ENCODE data around the gene KRTAP5-3.
A peak's percentile ranks its signal among the peaks of the same experiment; 100 is the strongest.

KRTAP5-3 gene

DNA sequence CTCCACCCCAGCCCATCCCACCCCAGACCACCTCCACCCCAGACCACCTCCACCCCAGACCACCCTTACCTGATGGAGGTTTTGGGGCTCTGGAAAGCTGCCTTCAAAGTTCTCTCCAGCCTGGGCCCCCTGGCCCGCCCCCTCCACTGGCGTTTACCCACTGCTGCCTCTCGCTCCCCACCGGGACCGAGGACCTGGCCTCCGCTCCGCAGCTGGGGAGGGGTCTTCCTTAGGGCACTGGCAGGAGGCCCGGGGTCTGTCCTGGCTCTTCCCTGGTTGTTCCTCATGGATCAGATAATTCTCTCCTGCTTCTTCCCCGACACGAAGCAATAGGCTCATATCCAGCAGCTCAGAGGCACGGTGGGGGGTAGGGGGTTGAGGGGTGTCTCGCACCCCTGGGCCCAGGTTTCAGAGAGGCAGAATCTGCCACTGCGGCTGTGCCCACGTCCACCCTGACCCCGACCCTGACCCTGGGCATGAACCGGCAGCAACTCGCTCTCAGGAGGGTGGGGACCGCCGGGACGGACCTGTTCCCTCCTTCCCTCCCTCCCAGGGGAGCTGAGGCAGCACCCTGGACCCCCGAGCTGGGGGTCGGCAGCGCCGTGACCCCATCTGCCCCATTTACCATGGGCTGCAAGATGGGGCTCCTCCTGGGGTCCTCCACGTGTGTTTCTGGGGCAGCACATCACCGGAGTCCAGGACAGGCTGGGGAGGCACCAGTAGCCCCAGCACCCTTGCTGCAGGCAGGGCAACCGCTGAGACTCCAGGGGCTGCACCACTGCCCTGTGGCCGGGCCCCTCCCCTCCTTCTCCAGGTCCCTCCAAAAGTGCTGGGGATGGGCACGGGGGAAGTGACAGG lies 34.3 kb upstream of the KRTAP5-3 start:
- DNase-seq (ENCODE audit: low spot score), result no peak

- DNase-seq (ENCODE audit: low spot score), result no peak
These were observed 32.8 kb upstream of the KRTAP5-3 start for GRCh38 chr11:1641096-1641495.

DNA sequence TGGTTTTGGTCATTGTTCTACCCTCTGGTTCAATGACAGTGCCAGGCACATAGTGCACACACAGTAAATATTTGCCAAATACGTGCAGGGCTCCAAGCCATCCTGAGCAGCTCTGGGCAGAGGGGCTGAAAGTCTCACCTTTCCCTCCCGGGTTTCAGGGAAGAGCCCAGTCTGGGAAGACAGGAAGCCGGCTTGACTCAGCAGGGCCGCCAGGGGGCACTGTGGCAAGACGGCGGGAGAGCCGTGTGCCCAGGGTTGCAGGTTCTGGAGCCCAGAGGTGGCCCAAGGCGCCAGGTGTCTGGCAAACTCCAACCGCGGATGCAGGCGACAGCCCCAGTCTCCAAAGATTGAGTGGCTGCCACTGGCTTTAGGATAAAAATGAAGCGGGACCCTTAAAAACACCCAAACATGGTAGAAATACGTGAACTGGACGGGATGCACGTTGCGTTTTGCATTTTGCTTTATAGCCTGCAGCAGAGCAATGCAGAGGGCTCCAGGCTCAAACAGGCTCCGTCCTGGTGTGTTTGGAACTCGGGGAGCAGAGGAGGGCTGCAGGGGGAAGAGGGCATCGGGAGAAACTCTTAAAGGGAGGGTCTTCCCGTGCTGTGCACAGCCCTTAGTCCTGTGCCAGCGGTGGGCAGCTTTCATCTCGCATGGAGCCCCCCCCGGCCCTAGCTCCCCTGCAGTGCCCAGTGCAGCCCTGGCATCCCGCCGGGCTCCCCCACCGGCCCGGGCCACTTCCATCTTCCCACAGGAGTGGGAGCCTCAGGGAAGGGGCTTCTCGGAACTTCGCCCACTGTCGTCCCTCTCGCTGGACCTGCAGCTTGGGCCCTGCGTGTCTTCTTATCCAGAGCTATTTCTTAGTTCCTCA lies 32.0 kb upstream of the KRTAP5-3 start:
- peak; percentile 55 for DNase-seq (ENCODE audit: low spot score)

DNA sequence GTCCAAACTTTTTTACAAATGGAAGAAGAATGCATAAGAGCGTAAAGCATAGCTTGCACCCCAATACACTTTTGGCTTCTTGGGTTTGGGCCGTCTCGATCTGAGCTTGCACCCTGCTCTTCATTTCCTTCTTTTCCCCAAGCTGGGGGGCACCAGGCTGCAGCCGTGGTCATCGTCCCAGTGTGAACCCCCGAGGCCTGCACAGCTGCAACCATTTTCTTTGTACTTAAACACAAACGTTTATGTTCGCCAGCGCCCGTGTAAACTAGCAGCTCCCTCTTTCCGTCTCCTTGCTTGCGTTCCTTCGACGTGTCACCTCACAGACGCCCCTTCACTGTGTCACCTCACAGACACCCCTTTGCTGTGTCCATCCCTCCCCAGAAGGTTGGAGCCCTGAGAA lies 31.4 kb upstream of the KRTAP5-3 start:
- DNase-seq (ENCODE audit: low spot score), result no peak

DNA sequence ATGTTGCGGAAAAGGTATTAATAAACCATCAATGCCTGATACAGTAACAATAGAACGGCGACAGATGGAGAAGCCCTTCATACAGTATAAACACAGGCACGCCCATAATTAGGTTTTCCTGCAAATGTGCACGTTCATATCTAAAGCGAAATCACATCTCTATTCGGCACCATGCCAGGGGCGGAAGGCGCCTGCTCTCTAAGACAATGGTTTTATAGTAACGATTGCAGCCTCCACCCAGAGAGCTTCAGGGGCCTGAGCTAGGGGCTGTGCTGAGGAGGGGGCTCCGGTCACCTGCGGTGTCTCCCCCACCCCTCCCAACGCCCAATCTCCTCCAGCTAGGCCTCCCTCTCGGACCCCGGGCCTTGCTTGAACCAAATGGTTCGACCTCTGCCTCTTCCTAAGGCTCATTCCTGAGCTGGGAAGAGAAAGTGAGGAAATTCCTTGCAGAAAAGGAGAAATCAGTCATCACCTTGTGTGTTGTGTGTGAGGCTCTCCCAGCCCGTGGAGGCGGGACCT lies 30.9 kb upstream of the KRTAP5-3 start:
- no peak for DNase-seq (ENCODE audit: low spot score)

DNA sequence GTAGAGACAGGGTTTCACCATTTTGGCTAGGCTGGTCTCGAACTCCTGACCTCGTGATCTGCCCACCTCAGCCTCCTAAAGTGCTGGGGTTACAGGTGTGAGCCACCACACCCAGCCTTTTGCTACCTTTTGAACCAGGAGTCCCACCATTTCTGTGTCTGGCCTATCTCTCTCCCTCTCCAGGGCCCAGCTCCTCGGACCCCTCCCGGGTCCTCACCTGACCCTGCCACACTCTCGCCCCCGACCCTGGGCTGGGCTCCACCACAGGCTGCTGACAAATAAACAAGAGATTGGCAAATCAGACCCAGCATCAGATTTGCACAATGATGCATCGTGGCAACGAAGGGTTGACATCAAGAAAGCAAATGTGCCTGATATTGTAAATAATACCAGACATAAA lies 30.1 kb upstream of the KRTAP5-3 start:
- no peak for DNase-seq (ENCODE audit: low spot score)

DNA sequence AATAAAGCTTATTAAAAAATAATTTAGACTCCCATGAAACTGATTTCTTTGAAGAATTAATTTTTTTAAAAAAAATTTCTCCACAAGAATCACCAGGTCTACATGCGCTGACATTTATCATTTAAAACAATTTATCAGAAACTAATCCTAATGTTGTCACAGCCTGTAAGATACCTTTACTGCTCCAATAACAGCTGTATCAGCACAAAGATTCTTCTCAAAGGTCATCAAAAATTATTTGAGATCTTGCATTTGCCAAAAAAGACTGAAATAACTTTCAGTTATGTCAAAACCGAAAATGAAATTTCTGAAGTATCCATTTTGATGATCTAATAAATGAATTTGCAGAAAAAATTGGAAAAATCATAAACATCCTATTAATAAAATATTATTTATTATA lies 29.4 kb upstream of the KRTAP5-3 start:
- DNase-seq (ENCODE audit: low spot score), result no peak

DNA sequence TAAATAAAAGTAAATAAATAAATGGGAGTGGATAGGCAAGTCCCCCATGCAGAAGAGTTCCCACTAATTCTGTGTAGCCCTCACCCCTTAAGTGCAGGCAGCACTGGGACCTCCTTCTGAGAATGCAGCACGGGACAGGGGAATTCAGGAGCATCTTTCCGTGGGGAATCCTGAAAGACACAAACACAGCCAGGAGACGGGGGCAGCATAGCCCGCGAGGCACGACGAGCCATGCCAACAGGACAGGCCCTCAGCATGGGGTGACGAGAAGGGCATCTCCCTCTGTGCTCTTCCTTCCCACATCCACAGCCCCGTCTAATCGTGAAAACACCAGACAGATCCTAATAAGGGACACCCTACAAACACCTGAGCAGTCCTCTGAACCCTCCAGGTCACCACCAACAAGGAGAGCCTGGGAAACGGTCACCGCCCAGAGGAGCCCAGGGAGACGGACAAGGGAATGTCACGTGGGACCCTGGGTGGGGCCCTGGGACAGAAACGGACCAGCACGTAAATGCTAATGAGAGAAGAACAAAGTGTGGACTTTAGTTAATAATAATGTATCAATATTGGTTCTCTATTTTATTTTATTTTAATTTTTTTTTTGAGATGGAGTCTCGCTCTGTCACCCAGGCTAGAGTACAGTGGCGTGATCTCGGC lies 28.2 kb upstream of the KRTAP5-3 start:
- no peak for DNase-seq (ENCODE audit: low spot score)

DNA sequence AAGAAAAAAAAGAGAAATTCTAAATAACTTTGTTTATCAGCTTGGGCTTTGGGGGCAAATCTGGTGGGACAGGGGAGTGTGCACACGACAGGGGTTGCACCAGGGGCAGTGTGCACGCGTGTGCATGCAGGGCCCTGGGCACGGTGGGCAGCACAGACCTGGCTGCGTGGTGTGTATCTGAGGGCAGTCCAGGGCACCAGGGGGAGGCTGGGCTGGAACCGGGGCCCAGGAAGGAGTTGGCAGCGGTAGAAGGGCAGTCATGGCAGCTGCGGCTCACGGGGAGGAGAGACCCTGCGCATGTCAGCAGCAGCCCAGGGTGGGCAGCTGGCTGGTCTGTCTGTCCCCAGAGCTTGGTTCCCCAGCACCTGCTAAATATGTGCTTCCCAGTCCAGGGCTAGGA lies 25.6 kb upstream of the KRTAP5-3 start:
- DNase-seq (ENCODE audit: low spot score), result no peak

DNA sequence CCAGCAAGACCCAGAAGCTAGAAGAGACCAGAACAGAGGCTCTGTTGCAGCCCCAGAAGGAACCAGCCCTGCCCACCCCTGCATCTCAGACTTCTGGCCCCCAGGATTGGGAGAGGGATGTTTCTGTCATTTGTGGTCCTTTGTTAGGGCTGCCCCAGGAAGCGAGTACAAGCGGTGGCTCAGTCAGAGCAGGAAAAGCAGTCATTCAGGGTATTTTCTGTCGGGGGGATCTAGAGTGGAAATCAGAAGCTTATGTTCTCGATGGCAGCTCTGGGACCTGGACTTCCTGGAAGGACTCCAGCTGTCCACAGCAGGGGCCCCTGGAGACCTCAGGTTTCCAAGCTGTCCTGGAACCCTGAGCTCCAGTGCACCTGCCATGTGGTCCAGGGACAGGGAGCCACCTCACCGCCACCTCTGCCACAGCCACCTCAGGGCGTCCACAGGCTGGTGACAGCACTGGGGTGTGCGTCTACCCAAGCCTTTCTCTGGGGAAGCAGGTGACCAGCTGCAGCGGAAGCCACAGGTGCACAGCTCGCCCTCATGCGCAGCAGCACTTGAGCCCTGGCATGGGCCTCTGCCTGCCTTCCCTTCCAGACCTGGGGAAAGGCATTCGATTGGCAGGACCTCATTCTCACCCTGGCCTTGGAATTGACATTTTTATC lies 23.9 kb upstream of the KRTAP5-3 start:
- DNase-seq (ENCODE audit: low spot score), result no peak

GRCh38 chr11:1631066-1631568 lies 22.9 kb upstream of the KRTAP5-3 start:
- no peak for DNase-seq (ENCODE audit: low spot score)

DNA sequence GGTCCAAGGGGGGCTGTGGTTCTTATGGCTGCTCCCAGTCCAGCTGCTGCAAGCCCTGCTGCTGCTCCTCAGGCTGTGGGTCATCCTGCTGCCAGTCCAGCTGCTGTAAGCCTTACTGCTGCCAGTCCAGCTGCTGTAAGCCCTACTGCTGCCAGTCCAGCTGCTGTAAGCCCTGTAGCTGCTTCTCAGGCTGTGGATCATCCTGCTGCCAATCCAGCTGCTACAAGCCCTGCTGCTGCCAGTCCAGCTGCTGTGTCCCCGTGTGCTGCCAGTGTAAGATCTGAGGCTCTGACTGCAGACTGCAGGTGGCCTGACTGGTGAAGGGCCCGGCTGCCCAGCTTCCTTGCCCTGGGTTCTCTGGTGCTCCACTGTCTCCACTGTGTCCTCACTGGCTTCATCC lies 22.0 kb upstream of the KRTAP5-3 start:
- DNase-seq (ENCODE audit: low spot score), result no peak

DNA sequence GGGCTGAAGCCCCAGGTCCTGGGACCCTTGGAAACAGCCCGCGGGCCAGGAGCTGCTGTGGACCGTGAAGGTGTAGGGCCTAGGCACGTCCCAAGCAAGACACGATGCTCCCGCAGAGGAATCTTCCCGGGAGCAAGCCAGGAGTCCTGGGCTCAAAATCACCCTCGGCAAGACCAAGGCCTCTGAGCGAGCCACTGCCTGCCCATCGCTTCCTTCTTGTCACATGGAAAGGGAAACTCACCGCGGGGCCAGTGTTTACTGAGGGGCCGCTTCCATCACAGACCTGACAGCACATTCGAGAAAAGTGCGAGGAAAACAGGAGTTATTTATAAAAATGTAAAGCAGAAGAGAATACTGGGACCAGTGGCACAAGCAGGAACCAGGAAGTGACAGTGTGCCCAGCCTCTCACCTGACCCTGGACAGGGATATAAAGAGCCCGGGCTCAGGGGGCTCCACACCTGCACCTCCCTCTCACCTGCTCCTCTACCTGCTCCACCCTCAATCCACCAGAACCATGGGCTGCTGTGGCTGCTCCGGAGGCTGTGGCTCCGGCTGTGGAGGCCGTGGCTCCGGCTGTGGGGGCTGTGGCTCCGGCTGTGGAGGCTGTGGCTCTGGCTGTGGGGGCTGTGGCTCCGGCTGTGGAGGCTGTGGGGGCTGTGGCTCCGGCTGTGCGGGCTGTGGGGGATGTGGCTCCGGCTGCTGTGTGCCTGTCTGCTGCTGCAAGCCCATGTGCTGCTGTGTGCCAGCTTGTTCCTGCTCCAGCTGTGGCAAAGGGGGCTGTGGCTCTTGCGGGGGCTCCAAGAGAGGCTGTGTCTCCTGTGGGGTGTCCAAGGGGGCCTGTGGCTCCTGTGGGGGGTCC lies 21.3 kb upstream of the KRTAP5-3 start, which contains the start of gene KRTAP5-5:
Gene KRTAP5-5, plus strand, starts transcription at position 450 of the 860 bp plus-strand sequence. Its CDS starts 66 bp downstream, at position 516.
- DNase-seq (ENCODE audit: low spot score), result no peak

- DNase-seq (ENCODE audit: low spot score), result peak; percentile 81
These were observed 20.5 kb upstream of the KRTAP5-3 start for GRCh38 chr11:1628506-1629325.

- no peak for DNase-seq (ENCODE audit: low spot score)
These were observed 17.3 kb upstream of the KRTAP5-3 start for GRCh38 chr11:1625541-1625940.

DNA sequence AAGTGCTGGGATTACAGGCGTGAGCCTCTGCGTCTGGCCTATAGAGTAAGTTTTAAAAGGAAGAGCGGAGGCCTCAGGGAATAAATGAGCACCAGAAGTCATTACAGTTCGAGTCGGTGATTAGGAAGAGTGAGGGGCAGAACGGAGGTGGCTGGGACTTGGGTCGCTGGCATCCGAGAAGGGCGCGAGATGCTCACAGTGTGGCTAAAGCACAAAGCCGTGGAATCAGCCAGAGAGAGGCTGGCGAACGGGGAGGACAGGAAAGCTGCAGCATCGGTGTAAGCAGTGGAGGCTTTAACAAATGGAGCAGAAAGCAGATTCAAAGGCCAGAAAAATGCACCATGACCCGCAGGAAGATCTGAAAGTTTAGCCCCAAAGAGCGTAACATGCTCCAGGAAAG lies 16.4 kb upstream of the KRTAP5-3 start:
- no peak for DNase-seq (ENCODE audit: low spot score)

GRCh38 chr11:1623716-1624115 lies 15.5 kb upstream of the KRTAP5-3 start:
- no peak for DNase-seq (ENCODE audit: low spot score)

GRCh38 chr11:1622086-1622485 lies 13.8 kb upstream of the KRTAP5-3 start, which contains the start of gene KRTAP5-4:
Gene KRTAP5-4 (minus strand): TSS chr11:1622138. CDS start chr11:1622093, 45 bp downstream.
- no peak for DNase-seq (ENCODE audit: low spot score)

GRCh38 chr11:1619449-1619848 lies 11.2 kb upstream of the KRTAP5-3 start:
- no peak for DNase-seq (ENCODE audit: low spot score)
